HG03135 (cell line): ENCODE data around the gene NT5C2.
"Not testable (repeated sequence)": the region's sequence is repeated elsewhere in the genome, so short reads cannot be mapped to it uniquely, and the experiment has no call there.

ENCODE experiments used
- ATAC-seq: cut with Tn5 transposase; IDR thresholded peaks from one replicate; pipeline ENCODE4 v1.9.1; 2021; ENCODE audit warnings: mild to moderate bottlenecking, moderate library complexity; ENCODE audit not compliant: unreplicated experiment

NT5C2 gene

GRCh38 chr10:103167554-103167953 lies 25.5 kb downstream of the NT5C2 start:
- ATAC-seq = not testable (repeated sequence)

GRCh38 chr10:103166523-103166922 lies 26.5 kb downstream of the NT5C2 start:
- no peak for ATAC-seq

- ATAC-seq = not testable (repeated sequence)
These were observed 29.2 kb downstream of the NT5C2 start for GRCh38 chr10:103163766-103164403.

- ATAC-seq = no peak
These were observed 35.8 kb downstream of the NT5C2 start for GRCh38 chr10:103157246-103157645.

- ATAC-seq = no peak
These were observed 37.5 kb downstream of the NT5C2 start for GRCh38 chr10:103155471-103156085.

- no peak for ATAC-seq
These were observed 38.4 kb downstream of the NT5C2 start for GRCh38 chr10:103154521-103155299.

GRCh38 chr10:103153302-103154197 lies 39.5 kb downstream of the NT5C2 start:
- ATAC-seq = no peak

- ATAC-seq = no peak
These were observed 43.0 kb downstream of the NT5C2 start for GRCh38 chr10:103149991-103150622.

GRCh38 chr10:103147645-103148044 lies 45.4 kb downstream of the NT5C2 start:
- no peak for ATAC-seq

- no peak for ATAC-seq
These were observed 47.1 kb downstream of the NT5C2 start for GRCh38 chr10:103145860-103146466.

- no peak for ATAC-seq
These were observed 48.0 kb downstream of the NT5C2 start for GRCh38 chr10:103145046-103145445.

- no peak for ATAC-seq
These were observed 49.0 kb downstream of the NT5C2 start for GRCh38 chr10:103144041-103144440.

GRCh38 chr10:103143641-103144040 lies 49.4 kb downstream of the NT5C2 start:
- not testable (repeated sequence) for ATAC-seq

- no peak for ATAC-seq
These were observed 51.1 kb downstream of the NT5C2 start for GRCh38 chr10:103141950-103142349.

- no peak for ATAC-seq
These were observed 52.6 kb downstream of the NT5C2 start for GRCh38 chr10:103140469-103140868.

- ATAC-seq = no peak
These were observed 53.3 kb downstream of the NT5C2 start for GRCh38 chr10:103139803-103140202.

- not testable (repeated sequence) for ATAC-seq
These were observed 57.9 kb downstream of the NT5C2 start for GRCh38 chr10:103135168-103135567.

- ATAC-seq = no peak
These were observed 62.2 kb downstream of the NT5C2 start for GRCh38 chr10:103130910-103131309.

- ATAC-seq = not testable (repeated sequence)
These were observed 62.9 kb downstream of the NT5C2 start for GRCh38 chr10:103130180-103130579.

GRCh38 chr10:103127241-103127640 lies 65.8 kb downstream of the NT5C2 start:
- ATAC-seq = no peak
